NCI-H510A treated with DMSO at 0.1 percent for 48 hours (cell line): Measurements from ENCODE around the gene SDCCAG8.

Experiments used
- DNase-seq: peaks from one replicate; lab custom pipeline; 2025; lab: John Stamatoyannopoulos, UW

SDCCAG8 gene

DNA sequence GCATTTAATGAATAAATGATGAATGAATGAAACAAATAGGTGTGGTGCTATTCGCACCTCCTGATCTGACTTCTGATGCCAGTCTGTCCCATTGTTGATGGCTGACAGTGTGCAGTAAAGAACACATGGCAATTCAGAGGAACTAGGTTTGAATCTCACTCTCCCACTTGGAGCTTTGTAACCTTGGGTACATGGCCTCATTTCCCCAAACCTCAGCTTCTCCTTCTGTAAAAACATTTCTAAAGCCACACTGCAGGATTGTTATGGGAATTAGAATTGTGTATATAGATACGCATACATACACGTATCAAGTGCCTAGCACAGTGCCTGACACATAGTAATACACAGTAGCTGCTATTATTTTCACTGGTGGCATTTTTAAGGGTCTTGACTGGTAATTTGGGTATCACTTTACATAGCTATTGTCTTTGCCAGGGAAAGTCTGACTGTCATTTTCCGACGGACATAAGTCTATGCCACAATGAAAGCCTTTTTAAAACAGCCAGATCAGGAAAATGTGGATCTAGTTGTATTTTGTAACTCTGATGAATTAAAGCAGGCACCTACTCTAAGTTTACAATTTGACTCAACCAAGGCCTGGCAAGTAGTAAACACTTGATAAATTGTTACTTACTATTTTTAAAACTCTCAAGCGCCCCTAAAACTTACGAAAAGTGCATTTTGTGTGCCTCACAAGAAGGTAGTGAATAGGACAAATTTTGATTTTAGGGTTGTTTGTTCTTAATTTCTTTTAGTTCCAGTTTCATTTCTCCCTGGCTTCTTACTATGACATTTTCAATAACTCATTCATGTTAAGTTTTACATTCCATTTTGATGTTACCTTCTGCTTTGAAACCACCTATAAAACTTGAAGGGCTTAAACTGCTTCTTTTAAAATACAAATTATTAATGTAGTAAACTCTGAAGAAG, 164.4 kb downstream of the SDCCAG8 start:
- DNase-seq: no peak

DNA sequence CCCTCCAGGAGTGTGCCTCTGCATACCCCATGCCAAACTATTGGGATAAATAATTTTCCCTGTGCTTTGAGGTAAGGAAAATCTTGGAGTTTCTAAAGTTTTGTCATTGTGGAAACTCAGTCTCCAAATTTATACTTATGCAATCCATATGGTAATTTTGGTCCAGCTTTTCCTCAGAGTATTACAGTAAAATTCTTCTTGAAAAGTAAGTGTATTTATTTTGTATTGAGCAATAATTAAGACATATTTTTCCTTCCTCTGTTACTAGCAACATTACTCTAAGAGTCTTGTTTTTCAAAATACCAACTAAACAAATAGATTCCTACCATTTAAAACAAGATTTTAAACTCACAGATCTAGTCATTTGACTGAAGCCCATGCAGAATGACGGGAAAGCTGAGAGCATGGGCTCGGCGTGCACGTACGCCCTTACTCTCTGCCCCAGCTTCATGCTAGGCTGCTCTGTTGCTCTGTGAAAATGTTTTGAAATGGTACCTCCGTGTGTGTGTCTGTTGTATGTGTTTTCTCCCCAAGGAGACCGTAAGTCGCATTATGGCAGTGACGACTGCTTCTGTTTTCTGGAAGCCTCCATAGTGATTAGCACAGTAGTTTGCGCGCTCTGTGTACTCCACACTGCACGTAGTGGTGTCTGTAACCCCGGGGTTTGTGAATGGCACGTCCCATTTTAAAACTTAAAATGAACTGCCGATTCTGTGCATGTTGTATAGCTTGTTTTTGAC, 165.3 kb downstream of the SDCCAG8 start:
- peak; percentile 47 for DNase-seq

DNA sequence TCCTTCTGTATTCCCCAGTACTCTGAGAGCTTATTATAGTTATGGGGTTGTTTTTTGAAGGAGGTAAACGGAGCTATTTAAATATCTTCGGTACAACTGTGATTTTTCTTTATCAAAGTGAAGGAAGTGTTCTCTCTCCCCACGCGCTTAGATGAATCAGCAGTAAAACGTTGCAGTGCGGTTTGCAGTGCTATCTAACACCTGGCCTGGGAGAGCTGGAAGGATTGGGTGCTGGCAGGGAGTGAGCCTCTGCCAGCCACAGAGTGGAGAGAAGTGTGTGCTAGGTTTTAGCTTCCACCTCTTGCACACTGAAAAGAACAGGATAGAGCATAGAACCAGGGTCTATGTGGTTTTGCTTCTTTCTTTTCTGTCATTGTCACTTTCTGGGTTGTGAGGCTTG, 165.9 kb downstream of the SDCCAG8 start:
- peak; percentile 67 for DNase-seq

DNA sequence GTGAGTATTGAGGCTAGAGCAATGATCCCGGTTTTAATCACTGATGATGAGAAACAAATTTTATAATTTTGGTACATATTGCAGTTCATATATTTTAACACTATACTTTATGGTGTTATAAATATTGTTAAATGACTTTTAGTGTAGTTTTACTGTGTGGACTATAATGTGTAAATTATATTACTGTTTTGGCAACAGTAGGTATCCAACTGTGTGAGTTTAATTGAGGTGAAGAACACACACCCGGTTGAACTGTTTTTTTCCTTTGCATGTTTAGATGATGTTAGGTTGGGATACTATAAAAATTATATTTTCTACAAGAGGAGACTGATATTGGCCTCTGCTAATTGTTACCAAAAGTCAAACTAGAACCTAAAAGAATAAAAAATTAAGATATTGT, 166.5 kb downstream of the SDCCAG8 start:
- DNase-seq: no peak

DNA sequence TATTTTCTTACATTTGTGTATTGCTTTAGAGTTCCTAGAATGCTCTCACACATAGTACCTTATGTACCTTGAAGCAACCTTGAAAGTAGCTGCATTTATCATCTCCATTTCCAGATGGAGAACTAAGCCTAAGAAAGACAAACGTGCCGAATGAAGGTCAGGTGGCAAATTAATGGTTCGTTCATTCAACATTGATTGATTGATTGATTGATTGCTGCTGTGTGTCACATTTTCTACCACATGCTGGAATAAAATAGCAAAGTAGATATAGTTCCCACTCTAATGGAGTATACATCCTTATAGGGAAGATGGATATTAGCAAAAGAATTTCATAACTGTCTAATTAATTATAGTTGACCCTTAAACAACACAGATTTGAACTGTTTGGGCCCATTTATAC, 172.2 kb downstream of the SDCCAG8 start:
- DNase-seq: no peak

DNA sequence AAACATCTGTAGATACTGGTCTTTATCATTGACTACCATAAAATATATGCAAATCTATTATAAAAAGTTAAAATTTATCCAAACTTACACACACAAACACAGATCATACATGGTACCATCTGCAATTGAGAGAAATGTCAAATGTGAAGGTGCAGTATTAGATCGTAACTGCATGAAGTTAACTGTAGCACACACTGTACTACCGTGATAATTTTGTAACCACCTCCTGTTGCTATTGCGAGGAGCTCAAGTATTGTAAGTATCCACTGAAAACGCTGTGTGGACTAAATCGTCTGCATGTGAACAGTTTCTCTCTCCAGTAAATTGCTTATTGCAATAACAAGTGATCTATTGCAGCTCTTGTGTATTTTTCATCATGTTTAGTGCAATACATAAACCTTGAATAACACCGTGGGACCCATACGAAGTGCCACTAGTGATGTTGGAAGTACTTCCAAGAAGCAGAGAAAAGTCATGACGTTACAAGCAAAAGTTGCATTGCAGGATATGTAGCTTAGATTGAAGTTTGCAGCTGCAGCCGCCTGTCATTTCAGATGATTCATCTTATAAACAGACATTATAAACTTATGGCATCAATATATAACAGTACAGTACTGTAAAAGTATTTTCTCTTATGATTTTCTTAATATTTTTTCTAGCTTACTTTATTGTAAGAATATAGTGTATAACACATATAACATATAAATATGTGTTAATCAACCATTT, 172.9 kb downstream of the SDCCAG8 start:
- DNase-seq: no peak

DNA sequence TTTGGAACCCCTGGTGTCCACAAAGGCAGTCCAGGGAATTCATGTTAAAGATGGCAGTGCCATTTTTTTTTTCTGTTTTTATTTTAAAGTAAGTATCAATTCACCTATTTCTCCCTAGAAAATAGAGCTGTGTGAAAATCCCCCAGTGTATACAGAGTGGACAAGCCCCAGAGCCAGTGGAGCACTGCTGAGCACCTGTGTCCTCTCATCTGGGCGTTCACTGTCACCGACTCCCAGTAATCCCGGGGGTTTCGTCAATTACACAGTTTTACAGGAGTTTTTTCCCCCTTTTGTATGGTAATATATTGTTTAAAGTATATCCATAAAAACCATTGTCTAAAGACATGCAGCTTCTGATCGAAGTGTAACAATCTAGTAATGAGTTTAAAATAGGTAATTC, 175.8 kb downstream of the SDCCAG8 start:
- no peak for DNase-seq

DNA sequence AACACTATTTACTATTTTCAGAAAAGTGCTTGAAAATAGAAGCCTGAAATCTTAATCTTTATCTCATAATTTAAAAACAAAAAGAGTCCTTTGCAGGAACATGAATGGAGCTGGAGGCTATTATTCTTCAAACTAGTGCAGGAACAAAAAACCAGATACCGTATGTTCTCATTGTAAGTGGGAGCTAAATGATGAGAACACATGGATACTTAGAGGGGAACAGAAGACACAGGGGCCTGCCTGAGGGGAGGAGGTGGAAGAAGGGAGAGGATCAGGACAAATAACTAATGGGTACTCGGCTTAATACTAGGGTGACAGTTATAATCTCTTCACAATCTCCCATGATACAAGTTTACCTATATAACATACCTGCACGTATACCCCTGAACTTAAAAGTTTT, 176.3 kb downstream of the SDCCAG8 start:
- DNase-seq: no peak

DNA sequence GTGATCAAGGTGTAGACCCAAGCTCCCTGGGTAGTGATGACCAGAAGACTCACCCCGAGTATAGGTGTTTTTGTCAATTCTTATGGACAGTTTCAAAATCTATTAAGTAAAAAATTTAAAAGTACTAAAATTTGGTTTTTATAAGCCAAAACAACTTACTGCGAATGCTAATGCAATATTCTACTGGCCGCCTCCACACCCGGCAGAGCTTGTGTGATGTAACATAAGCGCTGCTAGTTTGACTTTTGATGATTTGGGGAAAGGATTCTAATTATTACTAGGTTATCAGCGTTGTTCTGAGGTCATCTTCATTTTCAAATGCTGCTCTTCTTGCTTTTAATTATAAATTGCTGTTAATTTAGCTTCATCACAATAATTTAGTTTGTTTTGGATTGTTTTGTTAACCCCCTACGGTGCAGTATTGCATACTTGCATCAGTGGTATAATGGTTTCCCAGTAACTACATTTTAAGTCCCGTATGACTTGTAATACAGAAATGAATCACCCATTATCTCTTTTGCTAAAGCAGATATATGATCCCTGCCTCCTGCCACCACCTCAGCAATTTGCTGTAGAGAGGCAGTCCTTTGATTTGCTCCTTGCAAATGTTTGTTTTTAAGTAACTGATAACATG, 178.0 kb downstream of the SDCCAG8 start:
- DNase-seq: no peak

DNA sequence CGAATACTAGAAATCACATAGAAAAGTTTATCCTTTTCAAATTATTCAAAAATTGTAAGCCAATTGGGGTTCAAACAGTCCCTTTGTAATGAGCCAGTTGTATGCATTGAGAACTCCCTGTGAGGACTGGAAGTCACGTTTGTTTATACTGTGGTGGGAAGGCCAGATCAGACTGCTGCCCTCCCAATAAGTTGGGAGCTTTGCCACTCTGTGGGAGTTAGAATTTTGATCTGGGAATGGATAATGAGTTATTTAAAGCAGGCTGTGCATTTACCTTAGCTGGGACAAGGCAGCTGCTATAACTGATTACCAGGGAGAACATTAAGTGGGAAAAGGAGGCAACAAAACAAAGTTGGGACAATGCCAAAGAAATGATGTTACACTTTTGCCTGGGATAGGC, 178.8 kb downstream of the SDCCAG8 start:
- no peak for DNase-seq

DNA sequence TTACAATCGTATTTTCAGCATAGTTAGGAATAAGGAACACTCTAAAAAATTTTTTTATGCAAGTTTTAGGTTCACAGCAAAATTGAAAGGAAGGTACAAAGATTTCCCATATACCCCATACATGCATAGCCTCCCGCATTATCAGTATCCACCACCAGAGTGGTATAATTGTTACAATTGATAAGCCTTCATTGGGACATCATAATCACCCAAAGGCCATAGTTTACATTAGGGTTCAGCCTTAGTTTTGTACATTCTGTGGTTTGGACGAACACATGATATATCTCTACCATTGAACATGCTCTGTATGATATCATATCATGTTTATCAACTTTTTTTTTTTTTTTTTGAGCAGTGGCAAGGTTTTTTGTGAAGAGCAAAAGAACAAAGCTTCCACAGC, 180.0 kb downstream of the SDCCAG8 start:
- no peak for DNase-seq

DNA sequence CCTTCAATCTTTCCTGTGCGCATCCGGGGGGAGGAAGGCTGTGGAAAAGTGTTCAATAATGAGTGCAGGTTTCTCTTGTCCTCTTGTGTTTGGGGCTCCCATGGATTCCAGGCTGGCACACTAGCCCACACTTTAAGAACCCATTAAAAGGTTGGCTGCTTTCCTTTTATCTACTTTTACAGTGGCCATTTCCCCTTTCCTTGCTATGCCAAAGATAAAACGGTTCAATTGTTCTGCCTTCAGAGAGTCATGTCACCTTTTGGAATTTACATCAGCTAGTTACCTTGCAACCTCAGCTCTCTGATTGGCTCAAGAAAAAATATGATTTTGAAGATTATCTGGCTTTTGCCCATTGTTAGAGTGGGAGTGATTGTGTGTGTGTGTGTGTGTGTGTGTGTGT, 182.3 kb downstream of the SDCCAG8 start:
- no peak for DNase-seq

DNA sequence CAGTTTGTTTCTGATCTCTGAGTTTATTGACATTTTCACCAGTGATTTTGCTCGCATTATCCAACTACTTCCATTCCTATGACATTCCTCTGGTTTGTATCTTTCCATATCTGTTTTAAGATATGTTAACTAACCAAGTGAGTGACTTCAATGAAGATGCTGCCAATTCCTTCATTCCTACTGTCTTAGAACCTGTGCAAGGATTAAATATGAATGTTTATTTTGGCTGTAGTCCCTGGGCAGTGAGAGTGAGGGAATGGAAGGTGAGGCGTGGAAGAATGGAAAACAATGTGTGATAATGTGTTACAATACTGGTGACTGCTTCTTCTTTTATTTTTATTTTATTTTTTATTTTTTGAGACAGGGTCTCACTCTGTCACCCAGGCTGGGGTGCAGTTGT, 183.0 kb downstream of the SDCCAG8 start:
- no peak for DNase-seq

DNA sequence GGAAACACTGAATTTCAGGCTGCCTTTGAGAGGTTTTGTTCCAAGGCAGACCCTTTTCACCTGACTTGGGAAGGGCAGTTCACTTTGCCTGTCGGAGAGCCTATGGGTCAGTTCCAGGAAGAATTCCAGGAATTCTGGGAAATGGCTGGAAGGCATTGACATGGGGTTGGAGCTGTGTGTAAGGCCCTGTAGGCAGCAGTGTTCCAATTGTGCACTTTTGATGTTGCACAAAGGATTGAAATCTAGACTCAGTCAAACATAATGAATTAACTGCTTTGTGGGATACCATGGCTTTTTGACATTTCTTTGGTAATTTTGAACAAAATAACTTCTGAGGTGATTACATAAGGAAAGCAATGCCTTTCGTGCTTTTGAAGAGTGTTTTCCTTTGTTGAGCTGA, 184.6 kb downstream of the SDCCAG8 start:
- DNase-seq: no peak

DNA sequence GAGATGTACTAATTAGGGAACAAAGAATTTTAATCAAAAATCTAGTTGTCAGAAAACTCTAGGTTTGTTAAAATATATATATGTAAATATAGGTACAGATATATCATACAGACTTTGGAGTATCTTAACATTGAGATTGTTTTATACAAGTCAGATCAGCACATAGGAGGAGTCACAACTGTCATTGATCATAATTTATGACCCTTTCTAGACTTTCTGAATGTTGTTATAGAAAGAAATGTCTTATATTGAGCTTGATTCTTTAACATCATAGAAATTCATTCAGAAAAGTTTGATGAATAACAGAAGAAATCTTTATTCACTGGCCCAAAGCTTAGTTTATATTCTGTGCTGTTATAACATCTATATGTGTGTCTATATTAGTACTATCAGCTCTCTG, 185.8 kb downstream of the SDCCAG8 start:
- DNase-seq: no peak

DNA sequence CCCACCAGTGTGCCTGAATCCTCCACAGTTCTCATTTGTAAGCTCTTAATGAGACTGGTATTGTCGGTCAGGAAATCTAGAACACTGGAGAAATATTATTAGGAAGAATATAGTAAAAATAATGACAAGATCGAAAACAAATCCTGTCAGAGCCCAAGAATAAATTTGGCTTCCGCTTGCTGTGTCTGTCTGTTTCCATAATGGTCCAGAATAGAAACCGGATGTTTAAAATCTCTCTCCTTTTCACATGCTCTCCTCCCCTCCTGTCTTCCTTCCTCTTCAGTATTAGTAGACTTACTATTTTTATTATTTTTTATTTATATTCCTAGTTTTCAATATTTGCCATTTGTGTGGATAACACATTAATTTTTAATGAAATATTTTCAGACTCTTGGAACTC, 187.7 kb downstream of the SDCCAG8 start:
- no peak for DNase-seq

DNA sequence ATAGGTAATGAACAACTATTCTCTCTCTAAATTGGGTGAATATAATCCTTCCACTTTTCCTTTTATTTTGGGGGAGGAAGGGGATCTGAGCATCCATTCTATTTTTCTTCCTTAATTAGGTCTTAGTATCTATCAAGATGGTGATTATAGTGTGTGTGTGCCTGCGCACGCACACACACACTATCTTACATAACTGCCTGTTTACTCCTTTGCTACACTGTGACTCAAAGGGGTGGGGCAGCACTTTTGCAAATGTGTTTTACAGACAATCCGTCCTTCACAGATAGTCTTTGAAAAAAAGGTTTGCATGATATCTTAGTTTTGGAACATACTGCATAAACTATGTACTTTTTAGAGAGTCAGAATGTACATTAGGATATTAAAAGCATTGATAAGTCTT, 191.5 kb downstream of the SDCCAG8 start:
- DNase-seq: no peak

DNA sequence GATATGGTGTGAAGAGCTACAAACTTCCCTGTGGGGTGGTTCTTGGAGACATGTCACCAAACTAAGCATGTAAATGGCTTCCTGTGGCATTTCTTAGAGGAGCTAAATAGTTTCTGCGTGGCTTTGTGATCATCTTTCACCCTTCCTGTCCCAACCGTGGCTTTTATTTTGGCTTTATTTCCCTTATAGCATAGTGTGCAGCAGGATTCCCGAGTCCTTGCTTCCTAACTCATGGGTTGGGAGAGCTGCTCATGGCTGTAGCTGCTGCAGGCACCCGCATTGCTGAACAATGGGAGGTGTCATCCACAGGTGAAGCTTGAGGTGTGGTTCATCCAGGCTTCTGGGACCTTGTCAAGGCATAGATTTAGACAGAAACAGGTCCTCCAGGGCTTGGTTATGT, 192.0 kb downstream of the SDCCAG8 start:
- DNase-seq: no peak

DNA sequence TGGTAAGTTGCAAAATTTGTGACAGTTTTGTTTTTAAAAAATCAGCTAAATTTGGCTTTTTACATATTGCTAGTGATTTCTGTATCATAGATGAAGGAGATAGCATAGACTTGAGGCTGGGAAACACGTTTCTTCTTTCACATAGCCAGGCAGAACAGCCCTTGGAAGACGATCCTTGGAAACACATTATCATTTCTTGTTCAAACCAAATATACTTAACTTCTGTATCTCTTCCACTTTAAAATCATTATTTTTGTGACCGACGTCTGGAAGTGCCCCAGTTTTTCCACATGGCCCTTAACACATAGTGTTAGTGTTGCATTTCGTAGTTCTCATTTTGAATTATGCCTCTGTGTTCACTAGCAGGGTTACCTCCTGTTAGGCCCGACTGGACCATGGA, 193.5 kb downstream of the SDCCAG8 start:
- DNase-seq: no peak

DNA sequence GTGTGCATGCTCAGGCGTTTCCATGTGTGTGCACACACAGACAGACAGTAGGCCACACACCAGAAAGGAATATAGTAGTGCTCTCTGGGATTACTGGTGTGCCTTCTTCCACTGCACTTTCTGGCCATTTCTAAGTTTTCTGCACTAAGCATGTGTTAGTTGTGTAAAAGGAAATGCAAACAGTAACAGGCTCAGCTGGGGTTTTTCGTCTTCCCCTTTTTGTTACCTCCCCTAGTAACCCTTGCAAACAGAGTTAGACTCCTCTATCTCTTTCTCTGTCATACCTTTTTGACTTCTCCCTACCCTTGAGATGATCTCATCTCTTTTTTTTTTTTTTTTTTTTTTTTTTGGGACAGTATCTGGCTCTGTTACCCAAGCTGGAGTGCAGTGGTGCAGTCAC, 196.3 kb downstream of the SDCCAG8 start:
- DNase-seq: no peak

DNA sequence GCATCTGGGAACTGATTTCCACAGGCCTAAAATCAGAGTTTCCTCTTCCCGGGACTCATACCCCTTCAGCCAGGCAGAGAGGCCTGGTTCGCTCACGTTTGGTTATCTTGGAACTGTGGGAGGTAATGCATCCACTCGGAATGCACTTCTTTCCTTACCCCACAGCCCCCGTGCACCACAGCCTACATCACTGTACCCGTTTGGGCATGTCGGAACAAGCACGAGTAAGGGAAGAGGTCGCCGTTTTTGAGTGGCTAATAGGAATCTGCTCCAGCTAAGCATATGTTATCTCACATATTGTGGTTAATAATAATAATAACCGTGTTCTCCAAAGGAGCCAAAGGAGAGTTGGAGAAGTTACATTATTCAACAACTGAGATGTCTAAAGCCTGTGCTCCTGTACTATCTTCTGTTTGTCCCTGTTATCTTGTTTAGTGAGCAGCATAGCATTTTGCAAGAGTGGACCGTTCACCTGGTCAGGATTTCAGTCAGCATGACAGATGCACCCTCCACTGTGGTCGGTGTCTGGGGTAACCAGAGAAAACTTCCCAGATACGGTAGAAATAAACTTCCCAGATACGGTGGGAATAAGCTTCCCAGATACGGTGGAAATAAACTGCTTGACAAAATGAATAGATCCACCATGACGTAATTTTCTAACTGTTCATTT, 198.6 kb downstream of the SDCCAG8 start:
- DNase-seq: no peak
